K562 (cell line): ENCODE data around the gene ALDH8A1. TPM values are rescaled to one million over a fixed set of nuclear protein-coding genes. Genes with fewer than 3 reads are reported as not detected.

ENCODE experiments used
- ATAC-seq: fragments of 200-7000 bp; cut with Tn5 transposase; 3 replicates; pipeline ENCODE4 v1.9.1; 2020; ENCODE audit warnings: moderate library complexity
- BruUV-seq: library from RNA; stranded (reverse); fragments of 400-500 nt; replicated peaks from 2 replicates; lab custom pipeline; 2021; lab: Mats Ljungman, UMichigan
- CTCF ChIA-PET: fragments of 300-600 bp; formaldehyde crosslinking; extraction: SDS; loops from one replicate; lab custom pipeline; 2021; ENCODE audit warnings: low intra/inter-chr PET ratio; lab: Yijun Ruan, JAX
- POLR2A ChIA-PET: fragments of 300-600, 350-650 bp; sonication (Branson Sonifier 250); formaldehyde crosslinking; extraction: SDS; loops from one replicate; lab custom pipeline; 2021; ENCODE audit warnings: antibody characterized with exemption, inconsistent platforms; lab: Yijun Ruan, JAX
- DNase-seq, 4 experiments: peaks; one replicate each; pipeline versions ENCODE4 v3.0.0 to v3.0.0-alpha.2; 2011 to 2018; ENCODE audit warnings: low spot score in 3 of 4, mixed read lengths in 3 of 4; ENCODE audit errors: extremely low read depth in 1 of 4
- FAIRE-seq: peaks from 2 replicates; lab custom pipeline; 2011; peaks lifted over from hg19 to GRCh38; lab: Jason Lieb, UNC
- H2AFZ ChIP-seq: 2 replicates; pipeline ENCODE4 v1.6.0; 2011; ENCODE audit warnings: low read depth, low read length, control low read depth, inconsistent platforms
- H3K27ac ChIP-seq: fragments of 200-600 bp; 3 replicates; pipeline ENCODE4 v1.8.0; 2011; ENCODE audit warnings: low read depth, mild to moderate bottlenecking, control low read depth, inconsistent platforms, low read length, moderate library complexity, mixed read lengths; ENCODE audit errors: extremely low read depth
- H3K27me3 ChIP-seq, 2 experiments: fragments of 300-600 bp in 1 of 2; 2 replicates in 1 of 2; 3 replicates in 1 of 2; pipeline versions ENCODE4 v1.6.0 to v1.8.0; 2011; ENCODE audit warnings: inconsistent platforms in 2 of 2, low read length in 2 of 2, mild to moderate bottlenecking in 1 of 2, mixed read lengths in 1 of 2, moderate library complexity in 1 of 2; ENCODE audit not compliant: control insufficient read depth in 2 of 2, insufficient read depth in 2 of 2
- H3K36me3 ChIP-seq: fragments of 300-600 bp; 3 replicates; pipeline ENCODE4 v1.8.0; 2011; ENCODE audit warnings: mild to moderate bottlenecking, low read length, inconsistent platforms; ENCODE audit not compliant: control insufficient read depth, insufficient read depth
- H3K4me1 ChIP-seq, 2 experiments: fragments of 200-600 bp in 1 of 2; replicated peaks in 1 of 2; 2 replicates in 1 of 2; 3 replicates in 1 of 2; pipeline versions ENCODE4 v1.5.1 to v1.8.0; 2011; ENCODE audit warnings: inconsistent platforms in 2 of 2, low read length in 2 of 2, mild to moderate bottlenecking in 1 of 2, mixed read lengths in 1 of 2, moderate library complexity in 1 of 2; ENCODE audit not compliant: control insufficient read depth in 2 of 2, insufficient read depth in 2 of 2
- H3K4me2 ChIP-seq: 2 replicates; pipeline ENCODE4 v1.6.1; 2011; ENCODE audit warnings: low read length, control low read depth, inconsistent platforms, mixed read lengths; ENCODE audit not compliant: insufficient read depth
- H3K4me3 ChIP-seq: fragments of 200-600 bp; sonication (generic), shearing (Covaris generic); 2 replicates; pipeline ENCODE4 v1.5.1; 2016; ENCODE audit warnings: control low read depth, inconsistent platforms
- H3K79me2 ChIP-seq: fragments of 200-600 bp; 3 replicates; pipeline ENCODE4 v1.8.0; 2011; ENCODE audit warnings: low read length, inconsistent platforms; ENCODE audit not compliant: control insufficient read depth, insufficient read depth
- H3K9ac ChIP-seq, 2 experiments: 2 replicates each; pipeline versions ENCODE4 v1.6.0 to v1.6.1; 2011; ENCODE audit warnings: low read depth in 2 of 2, low read length in 2 of 2, control low read depth in 1 of 2, inconsistent platforms in 1 of 2, mild to moderate bottlenecking in 1 of 2, mixed read lengths in 1 of 2; ENCODE audit not compliant: insufficient read depth in 1 of 2
- H3K9me1 ChIP-seq: one replicate; pipeline ENCODE4 v1.6.0; 2011; ENCODE audit warnings: inconsistent platforms, mild to moderate bottlenecking, low read length, moderate library complexity; ENCODE audit not compliant: control insufficient read depth, insufficient read depth
- H3K9me3 ChIP-seq: replicated peaks from 2 replicates; pipeline ENCODE4 v1.5.1; 2011; ENCODE audit warnings: low read depth, low read length, inconsistent platforms; ENCODE audit not compliant: control insufficient read depth, insufficient read depth
- H4K20me1 ChIP-seq: replicated peaks from 2 replicates; pipeline ENCODE4 v1.6.1; 2011; ENCODE audit warnings: low read length, inconsistent platforms, mixed read lengths; ENCODE audit not compliant: control insufficient read depth, insufficient read depth
- ESRRA ChIP-seq: fragments of 450-650 bp; IDR thresholded peaks from 2 replicates; pipeline ENCODE4 v1.6.1; 2014; ENCODE audit warnings: low read depth, mild to moderate bottlenecking, moderate library complexity, borderline replicate concordance
- HOMEZ ChIP-seq: fragments of 250-450 bp; sonication (Bioruptor Pico); IDR thresholded peaks from 2 replicates; pipeline ENCODE4 v1.4.0; 2020; ENCODE audit warnings: mild to moderate bottlenecking, moderate library complexity
- NCOA6 ChIP-seq: fragments of 450-650 bp; IDR thresholded peaks from 2 replicates; pipeline ENCODE4 v1.6.1; 2017; ENCODE audit warnings: mild to moderate bottlenecking
- NRF1 ChIP-seq, 2 experiments: fragments of 450-650 bp; IDR thresholded peaks in 1 of 2; conservative IDR thresholded peaks in 1 of 2; 2 replicates each; pipeline ENCODE4 v1.6.1; 2014; ENCODE audit warnings: mild to moderate bottlenecking in 2 of 2
- ZNF253 ChIP-seq: fragments of 250-450 bp; sonication (Bioruptor Pico); conservative IDR thresholded peaks from 2 replicates; pipeline ENCODE4 v1.6.1; 2021; ENCODE audit warnings: mild to moderate bottlenecking
- WGBS: fragments of 100-300 bp; shearing (Covaris generic); methylation state at CpG from one replicate; pipeline ENCODE4 v1.1.6; 2016; ENCODE audit warnings: low coverage, mixed read lengths; ENCODE audit not compliant: insufficient coverage; ENCODE audit errors: missing lambda C conversion rate; 5-methylcytosine and 5-hydroxymethylcytosine counted together
- in situ Hi-C: fragments of 300-500 bp; cut with MboI; formaldehyde crosslinking; loops from 4 replicates; pipeline ENCODE4 v1.15.0; 2018; ENCODE audit warnings: inconsistent platforms, mixed read lengths
- intact Hi-C: fragments of 100-400 bp; cut with micrococcal nuclease; formaldehyde crosslinking; loops from 2 replicates; pipeline ENCODE4 v1.14.2; 2022
- polyA plus RNA-seq, 8 experiments: library from polyadenylated mRNA; depleted of rRNA in 4 of 8; stranded (reverse) in 5 of 8; unstranded in 3 of 8; fragments of >200 nt; fragmentation: Nextera tagmentation in 2 of 8; fragmentation: Illumina TruSeq in 1 of 8; extraction: Ambion mirVana in 2 of 8; extraction: Trizol in 1 of 8; gene quantifications; 2 replicates each; pipeline versions ENCODE4 v1.2.1 to v1.2.3, GENCODE V29; 2011 to 2014; ENCODE audit warnings: inconsistent platforms in 1 of 8, missing spikeins in 1 of 8
- total RNA-seq, 7 experiments: library from RNA; depleted of rRNA in 6 of 7; stranded (reverse); fragments of >200 nt in 6 of 7; fragmentation: Illumina TruSeq in 2 of 7; extraction: Trizol in 2 of 7; gene quantifications; 2 replicates each; pipeline versions ENCODE4 v1.2.1 to v1.2.3, GENCODE V29; 2011 to 2021; ENCODE audit warnings: low replicate concordance in 1 of 7
- TF ChIP-seq, protein P1 (sequence below): IDR thresholded peaks from 2 replicates; pipeline ENCODE4 v1.6.1; 2014; ENCODE audit warnings: antibody characterized with exemption

Gene ALDH8A1
- total and polyA plus RNA-seq, 9 of the 15 experiments (the other 6 are each of a cell fraction or from before 2014, with no cell fraction given): 0.03 to 0.18 (median 0.04) TPM; not detected in 2

GRCh38 chr6:134932098-134932497 lies 17.8 kb downstream of the ALDH8A1 start (continued):
- TF ChIP-seq HOMEZ (CRISPR knock-in tag) (no peak), ESRRA (no peak), NCOA6 (no peak)
- TF ChIP-seq, protein P1, sequence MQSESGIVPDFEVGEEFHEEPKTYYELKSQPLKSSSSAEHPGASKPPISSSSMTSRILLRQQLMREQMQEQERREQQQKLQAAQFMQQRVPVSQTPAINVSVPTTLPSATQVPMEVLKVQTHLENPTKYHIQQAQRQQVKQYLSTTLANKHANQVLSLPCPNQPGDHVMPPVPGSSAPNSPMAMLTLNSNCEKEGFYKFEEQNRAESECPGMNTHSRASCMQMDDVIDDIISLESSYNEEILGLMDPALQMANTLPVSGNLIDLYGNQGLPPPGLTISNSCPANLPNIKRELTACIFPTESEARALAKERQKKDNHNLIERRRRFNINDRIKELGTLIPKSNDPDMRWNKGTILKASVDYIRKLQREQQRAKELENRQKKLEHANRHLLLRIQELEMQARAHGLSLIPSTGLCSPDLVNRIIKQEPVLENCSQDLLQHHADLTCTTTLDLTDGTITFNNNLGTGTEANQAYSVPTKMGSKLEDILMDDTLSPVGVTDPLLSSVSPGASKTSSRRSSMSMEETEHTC: no peak

DNA sequence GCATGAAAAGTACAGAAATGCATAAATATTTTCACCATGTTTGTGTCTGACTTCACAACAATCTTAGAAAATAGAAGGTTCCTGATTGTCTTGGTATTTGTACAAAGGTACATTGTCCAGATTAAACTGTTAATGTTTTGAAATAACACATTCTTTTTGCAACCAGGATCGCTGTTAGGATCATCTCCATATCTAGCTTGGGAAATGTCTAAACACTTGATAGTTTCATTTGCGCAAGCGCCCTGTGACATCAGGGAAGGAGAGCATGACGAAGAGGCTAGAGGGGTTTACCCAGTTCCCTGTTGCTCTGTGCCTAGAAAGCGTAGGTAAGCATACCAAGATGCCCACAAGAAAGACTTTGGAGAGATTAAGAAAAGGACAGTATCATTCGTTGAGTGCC lies 19.4 kb downstream of the ALDH8A1 start:
- FAIRE-seq (no peak), DNase-seq (no peak), ATAC-seq (no peak)
- Histone ChIP-seq H3K4me3 (no peak overlapping the region), H3K4me2 (no peak overlapping the region), H3K27ac (no peak overlapping the region), H4K20me1 (no peaks in the 10 kb centered on the region), H3K9me3 (no peaks in the 10 kb centered on the region), H3K79me2 (no peaks in the 10 kb centered on the region), H3K27me3 (peaks cover 13 to 23% of the 10 kb centered on the region in 2 experiments), H3K4me1 (no peaks in the 10 kb centered on the region), H3K36me3 (no peaks in the 10 kb centered on the region), H3K9me1 (no peaks in the 10 kb centered on the region), H2AFZ (no peak overlapping the region), H3K9ac (no peak overlapping the region)
- intact Hi-C loops (no loop called here), in situ Hi-C loops (no loop called here)
- WGBS: 10% methylated on average over 6 of the region's 6 CpGs
- no TSS peak for BruUV-seq
- ChIA-PET POLR2A (no interaction called here), CTCF (no interaction called here)
- TF ChIP-seq ZNF253: no peak
- peak; percentile 35 to 52; a peak in 2 of 4 replicates for TF ChIP-seq NRF1 (conservative IDR thresholded peaks at IDR 0.05 in 1 of 2, IDR thresholded peaks at IDR 0.05 in 1 of 2)
